GM15510 (cell line): Measurements from ENCODE around the gene DDIAS.
A peak's percentile ranks its signal among the peaks of the same experiment; 100 is the strongest.

Source experiments
- POLR2A ChIP-seq: IDR thresholded peaks from 3 replicates; pipeline ENCODE4 v1.6.1; 2011; ENCODE audit warnings: borderline replicate concordance; ENCODE audit not compliant: insufficient read length; ENCODE audit errors: extremely low read depth

Gene DDIAS

DNA sequence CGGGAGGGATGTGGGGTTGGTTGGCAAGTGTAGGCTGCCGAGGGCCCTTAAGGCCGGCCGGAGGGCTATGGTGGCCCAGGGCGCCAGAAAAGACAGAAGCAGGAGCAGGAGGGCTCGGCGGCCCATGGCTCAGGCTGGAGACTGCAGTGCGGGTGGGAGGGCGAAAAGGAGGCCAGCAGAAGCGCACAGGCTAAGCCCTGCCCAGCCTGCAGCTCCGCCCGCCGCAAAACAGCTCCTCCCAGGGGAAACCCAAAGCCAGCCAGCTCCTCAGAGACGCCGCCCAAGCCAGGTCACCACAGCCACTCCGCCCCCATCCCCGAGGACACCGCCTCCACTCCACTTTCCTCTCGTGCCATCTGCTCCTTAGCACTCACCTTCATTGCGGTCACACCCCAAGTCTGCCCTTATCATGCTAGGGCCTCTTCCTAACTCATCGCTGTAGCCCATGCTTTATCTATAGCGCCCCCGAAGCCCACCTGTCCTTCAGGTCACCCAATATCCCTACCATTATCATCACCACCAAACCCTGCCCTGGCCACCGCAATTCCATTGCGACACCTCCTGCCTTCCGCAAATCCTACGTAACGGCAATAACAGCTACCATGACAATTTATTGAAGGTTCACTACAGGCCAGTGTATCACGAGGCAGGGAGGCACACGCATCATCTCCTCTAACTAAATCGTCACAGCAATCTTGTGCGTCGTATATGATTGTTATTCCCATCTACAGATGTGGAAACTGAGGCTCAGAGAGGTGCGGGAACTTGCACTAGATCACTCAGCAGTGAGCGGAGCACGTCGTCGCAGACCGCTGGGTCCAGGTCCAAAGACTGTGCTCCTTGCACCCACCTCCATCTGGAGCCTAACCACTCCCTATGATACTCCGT, 1.0 kb upstream of the DDIAS start, which contains the start of gene PRCP:
Gene PRCP, minus strand, starts transcription at position 154 of the 888 bp plus-strand sequence. Its CDS starts 28 bp downstream, at position 126.
- peak; percentile 83 for TF ChIP-seq POLR2A

DNA sequence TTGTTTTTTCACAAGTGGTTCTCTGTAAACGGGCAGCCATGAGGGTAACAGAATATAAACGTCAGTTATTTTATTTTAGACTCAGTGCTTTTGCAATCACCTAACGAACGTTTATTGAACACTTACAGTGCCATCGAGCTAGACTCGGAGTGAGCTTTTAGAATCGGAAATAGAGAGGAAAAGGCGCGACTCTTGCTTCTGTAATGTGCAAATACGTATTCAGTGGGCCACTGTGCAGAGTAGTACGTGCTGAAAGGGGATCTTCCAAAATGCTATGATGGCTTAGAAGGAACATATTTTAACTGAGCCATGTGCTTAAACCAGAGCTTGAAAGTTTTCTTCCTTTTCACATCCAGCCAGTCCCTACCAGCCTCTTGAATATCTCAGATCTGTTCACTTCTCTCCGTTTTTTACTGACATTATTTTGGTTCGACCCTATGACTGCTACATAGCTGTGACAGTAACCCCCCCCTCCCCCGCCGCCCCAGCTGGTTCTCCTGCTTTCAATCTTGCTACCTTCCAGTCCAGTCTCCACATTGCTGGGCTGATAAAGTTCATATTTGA, 468 bp downstream of the DDIAS start:
- no peak for TF ChIP-seq POLR2A

DNA sequence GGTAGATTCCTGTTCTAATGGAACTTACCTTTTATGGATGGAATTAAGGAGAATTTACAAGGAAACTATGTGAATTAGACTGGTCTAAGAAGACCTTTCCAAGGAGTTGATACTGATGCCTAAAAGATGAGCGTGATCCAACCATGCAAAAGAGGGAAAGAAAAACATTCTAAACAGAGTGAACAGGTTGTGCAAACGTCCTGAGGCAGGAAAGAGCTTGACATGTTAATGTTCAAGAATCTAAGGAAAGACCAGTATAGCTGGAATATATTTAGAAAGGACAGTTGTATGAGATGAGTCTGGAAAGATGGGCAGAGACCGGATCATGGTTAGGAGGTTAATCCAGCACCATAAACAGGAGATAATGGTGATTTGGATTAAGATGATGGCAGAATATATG, 1.3 kb downstream of the DDIAS start:
- no peak for TF ChIP-seq POLR2A

DNA sequence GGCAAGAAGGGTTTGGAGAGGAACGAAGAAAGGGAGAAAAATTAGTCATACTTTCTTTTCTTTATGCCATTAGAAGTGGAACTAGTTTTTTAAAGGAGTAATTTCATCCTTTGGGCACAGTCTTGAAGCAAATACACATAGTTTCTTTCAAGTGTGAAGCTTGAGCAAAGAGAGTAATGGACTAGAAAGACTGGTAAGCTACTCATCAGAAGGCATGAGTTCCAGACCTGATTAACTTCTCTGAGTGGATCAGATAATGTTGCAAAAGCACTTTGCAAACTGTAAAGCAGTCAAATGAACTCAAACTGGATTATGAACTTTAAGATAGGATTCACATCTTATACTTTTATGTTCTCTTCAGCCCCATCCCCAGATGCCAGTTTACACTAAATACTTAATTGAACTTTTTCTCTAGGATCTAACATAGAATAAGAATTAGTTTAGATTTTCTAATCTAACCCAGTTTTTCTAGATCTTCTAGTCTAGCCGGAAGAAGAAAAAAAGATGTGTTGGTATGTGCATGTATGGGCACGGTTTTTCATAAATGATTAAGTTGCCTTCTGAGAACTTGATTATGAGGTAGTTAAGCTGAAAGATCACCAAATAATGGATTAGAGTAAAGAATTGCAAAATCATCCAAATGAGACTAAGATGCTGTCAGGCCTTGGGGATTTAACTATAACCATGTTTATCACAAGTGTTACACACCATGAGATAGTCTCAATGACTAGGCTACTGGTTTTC, 2.5 kb downstream of the DDIAS start:
- no peak for TF ChIP-seq POLR2A

DNA sequence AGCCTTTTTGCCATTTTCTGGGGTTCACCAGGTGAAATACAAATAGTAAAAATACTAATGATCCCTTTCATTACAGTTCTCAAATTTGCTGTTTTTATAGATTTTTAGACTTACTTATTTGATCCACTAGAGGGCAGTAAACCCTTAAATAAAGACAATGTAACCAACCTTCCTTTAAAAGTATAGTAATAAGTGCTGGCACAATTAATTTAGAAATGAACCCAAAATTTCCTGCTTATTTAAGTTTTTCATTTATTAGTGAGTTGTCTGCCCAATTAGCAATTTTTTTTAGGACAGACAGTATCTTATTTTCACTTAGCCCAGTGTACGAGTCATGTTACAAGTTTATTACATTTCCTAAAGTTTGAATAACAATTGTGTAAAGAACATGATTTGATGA, 4.7 kb downstream of the DDIAS start:
- no peak for TF ChIP-seq POLR2A

DNA sequence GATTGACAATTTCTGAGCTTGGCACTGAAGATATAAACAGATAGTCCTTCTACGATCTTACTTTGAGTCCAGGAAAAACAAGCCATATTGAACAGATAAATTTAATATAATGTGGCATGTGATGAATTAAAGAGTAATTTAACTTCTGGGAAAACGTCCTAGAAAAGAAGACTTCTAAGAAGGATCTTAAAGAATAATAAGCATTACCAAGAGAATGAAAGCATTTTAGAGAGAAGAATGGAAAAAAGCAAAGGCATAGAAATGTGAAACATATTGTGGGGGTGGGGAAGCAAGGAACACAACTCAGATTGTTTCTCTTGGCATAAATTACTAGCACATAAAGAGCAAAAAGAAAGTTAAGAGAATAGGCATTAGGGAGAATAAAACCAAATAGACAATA, 5.4 kb downstream of the DDIAS start:
- TF ChIP-seq POLR2A: no peak

DNA sequence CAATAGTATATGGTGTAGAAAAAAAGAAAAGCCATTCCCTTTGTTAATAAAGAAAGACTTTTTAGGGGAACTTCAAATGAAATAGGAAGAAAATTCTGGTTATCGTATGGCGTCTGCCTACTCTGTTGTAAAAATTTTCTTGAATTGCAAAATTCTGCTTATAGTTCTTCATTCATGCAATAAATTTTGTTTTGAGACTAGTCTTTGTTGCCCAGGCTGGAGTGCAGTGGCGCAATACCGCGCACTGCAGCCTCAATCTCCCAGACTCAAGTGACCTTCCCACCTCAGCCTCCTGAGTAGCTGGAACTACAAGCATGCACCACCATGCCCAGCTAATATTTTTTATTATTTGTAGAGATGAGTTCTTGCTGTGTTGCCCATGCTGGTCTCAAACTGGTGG, 5.8 kb downstream of the DDIAS start:
- TF ChIP-seq POLR2A: no peak

DNA sequence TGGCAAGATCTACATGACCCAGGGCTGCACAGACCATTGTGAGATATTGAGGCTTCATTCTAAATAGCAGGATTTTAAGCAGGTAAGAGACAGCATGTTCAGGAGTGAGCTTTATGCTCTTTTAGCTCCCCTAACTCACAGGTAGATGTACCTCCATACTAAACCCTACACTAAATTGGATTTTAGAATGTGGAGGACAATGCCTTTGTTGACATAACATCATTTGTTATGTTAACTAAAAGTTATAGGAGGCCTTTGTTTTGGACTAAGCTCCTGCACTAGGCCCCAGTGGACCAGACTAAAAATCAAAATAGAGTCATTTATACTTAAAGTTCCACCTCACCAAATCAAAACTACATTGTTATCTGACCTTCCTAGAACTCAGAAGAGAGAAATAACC, 6.8 kb downstream of the DDIAS start:
- TF ChIP-seq POLR2A: no peak

DNA sequence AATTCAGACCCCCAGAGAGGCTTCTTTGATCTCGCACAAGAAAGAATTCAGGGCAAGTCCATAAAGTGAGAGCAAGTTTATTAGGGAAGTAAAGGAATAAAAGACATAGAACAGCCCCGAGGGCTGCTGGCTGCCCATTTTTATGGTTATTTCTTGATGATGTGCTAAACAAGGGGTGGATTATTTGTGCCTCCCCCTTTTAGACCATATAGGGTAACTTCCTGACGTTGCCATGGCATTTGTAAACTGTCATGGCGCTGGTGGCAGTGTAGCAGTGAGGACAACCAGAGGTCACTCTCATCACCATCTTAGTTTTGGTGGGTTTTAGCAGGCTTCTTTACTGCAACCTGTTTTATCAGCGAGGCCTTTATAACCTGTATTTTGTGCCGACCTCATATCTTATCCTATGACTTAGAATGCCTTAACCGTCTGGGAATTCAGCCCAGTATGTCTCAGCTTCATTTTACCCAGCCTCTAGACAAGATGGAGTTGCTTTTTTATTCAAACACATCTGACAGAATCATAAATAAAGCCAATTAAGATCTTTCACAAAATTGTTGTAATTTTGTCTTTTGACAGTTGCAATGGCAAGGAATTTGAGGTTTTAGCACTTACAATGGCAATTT, 7.6 kb downstream of the DDIAS start:
- TF ChIP-seq POLR2A: no peak

DNA sequence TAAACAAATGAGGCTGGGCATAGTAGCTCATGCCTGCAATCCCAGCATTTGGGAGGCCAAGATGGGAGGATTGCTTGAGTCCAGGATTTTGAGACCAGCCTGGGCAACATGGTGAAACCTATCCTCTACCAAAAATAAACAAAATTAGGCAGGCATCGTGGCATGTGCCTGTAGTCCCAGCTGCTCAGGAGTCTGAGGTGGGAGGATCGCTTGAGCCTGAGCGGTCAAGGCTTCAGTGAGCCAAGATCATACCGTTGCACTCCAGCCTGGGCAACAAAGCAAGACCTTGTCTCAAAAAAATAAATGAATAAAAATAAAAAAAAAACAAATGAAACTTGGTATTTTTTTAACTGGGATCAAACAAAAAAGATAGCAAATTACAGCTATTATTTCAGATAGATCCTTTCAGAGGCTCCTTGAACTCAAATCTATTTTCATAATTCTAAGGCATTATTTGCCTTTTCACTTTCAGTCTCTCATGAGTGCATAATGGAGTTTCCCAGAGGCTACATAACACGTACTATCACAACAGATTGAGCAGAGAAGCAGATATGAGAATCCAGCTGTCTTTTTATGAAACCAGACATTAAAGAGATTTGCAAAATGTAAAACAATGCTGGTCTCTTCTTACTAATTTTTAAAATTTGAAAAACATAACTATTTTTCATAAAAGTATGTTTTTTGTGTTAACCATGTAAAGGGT, 23.1 kb downstream of the DDIAS start:
- TF ChIP-seq POLR2A: no peak

DNA sequence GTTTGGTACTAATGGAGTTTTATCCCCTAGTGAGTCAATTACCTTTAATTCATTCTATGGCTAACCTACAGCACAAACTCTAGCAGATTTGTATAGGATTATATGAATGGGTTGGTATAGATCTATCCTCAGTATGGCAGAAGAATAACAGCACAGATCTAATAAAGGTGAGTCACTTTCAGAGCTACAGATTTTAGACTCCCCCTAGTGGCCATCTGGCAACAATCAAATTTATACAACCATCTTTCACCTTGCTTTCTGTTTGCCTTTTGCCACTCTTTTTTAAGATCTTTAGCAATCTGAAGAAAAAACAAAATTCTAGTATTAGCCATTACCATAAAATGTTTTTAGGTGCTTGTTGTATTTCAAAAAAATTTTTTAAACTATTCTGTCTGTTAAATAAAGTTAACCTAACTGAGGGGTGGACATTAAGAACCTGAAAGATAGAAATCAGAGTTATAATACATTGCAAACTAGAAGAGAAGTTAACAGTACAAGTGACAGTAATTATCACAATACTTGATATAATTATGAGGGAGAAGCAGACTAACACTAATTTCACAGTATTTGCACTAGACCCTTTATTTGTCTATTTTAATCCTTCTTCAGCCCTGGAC, 25.8 kb downstream of the DDIAS start:
- TF ChIP-seq POLR2A: no peak

DNA sequence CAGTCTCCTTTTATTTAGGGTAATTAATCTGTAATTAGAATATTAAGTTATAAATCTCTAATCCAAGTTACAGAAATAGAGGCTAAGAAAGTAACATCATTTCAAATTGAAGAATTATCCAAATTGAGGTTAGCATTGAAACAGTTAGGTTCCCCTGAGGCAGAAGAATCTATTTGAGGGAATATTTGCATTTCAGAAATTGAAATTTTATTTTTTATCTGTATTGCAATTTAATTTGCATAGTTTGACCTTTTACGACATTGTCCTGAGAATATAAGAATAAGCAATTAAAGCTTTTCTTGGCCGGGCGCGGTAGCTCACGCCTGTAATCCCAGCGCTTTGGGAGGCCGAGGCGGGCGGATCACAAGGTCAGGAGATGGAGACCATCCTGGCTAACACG, 27.6 kb downstream of the DDIAS start:
- no peak for TF ChIP-seq POLR2A

DNA sequence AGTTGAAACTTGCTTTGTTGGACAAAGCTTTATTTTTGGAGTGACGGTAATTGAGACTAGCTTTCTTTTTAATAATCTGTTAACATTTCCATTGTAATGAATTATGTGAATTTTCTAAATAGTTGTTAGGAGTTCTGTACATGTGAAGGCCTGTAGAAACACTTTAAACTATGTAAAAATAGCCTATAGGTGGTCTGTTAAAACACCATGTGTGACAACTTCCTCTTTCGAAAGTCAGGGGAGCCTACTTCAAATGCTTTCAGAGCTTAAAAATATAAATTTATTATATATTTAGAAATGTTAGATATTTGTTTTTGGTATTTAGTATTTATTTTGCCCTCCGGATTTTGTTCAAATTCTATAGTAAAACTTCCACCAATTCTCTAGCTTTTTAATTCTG, 28.7 kb downstream of the DDIAS start:
- TF ChIP-seq POLR2A: no peak

DNA sequence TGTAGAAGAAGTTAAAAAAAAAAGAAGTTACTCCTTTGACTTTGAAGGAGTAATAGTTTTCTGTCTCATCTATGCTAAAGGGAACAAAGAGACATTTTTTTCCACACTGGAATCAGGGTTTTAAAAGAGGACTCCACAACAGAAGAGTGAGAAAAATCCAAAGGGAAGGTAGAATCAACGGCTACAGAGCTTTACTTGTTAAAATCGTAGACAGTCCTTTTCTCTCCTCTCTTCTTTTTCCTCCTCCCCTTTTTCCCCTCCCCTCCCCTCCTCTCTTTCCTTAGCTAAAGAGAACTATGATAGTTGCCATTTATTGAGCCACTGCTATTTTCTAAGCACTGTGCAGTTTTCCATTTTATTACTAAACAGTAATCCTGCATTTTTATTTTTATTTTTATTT, 29.2 kb downstream of the DDIAS start:
- TF ChIP-seq POLR2A: no peak

DNA sequence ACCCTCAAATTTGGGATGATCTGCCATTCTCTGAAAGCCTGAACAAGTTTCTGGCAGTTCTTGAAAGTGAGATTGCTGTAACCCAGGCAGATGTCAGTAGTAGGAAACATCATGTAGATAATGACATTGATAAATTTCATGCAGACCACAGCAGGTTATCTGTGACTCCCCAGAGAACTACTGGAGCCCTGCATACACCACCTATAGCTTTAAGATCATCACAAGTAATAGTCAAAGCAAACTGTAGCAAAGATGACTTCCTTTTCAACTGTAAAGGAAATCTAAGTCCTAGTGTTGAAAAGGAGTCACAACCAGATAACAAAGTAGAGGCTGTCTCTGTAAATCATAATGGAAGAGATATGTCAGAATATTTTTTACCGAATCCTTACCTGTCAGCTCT, 31.0 kb downstream of the DDIAS start:
- TF ChIP-seq POLR2A: no peak

DNA sequence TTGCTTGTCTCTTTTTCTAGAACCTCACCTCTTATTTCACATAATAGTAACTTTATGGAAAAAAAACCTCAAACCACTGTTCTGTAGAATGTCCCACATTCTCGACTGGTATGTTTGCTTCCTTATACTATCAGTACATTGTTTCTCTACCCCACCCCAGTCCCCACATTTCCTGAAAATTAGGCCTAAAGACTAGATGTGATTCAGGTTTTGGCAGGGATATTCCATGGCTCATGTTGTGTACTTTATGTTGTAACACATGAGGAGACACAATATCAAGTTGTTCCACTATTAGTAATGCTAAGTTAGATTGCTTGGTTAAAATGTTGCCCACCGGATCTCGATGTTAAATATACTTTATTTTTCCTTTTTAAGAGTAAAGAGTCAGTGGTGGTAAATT, 34.7 kb downstream of the DDIAS start:
- no peak for TF ChIP-seq POLR2A
